NCI-H2227 (cell line): ENCODE measurements around the gene OXSR1.
"Not testable (repeated sequence)": the region's sequence is repeated elsewhere in the genome, so short reads cannot be mapped to it uniquely, and the experiment has no call there.

Experiments
- DNase-seq: peaks from one replicate; lab custom pipeline; 2025; ENCODE audit not compliant: unreplicated experiment; lab: John Stamatoyannopoulos, UW

Gene OXSR1

GRCh38 chr3:38163841-38164642 is 1.3 kb upstream of the OXSR1 start:
- no peak for DNase-seq

- no peak for DNase-seq
Measured at GRCh38 chr3:38164643-38164951, 740 bp upstream of the OXSR1 start.

GRCh38 chr3:38165722-38166387 is 518 bp downstream of the OXSR1 start:
- DNase-seq, result peak; percentile 61

- DNase-seq, result no peak
Measured at GRCh38 chr3:38167591-38167990, 2.3 kb downstream of the OXSR1 start.

GRCh38 chr3:38168151-38169026 is 3.1 kb downstream of the OXSR1 start:
- no peak for DNase-seq

- no peak for DNase-seq
Measured at GRCh38 chr3:38169027-38169317, 3.6 kb downstream of the OXSR1 start.

- no peak for DNase-seq
Measured at GRCh38 chr3:38170722-38171121, 5.4 kb downstream of the OXSR1 start.

- no peak for DNase-seq
Measured at GRCh38 chr3:38171622-38172021, 6.3 kb downstream of the OXSR1 start.

- DNase-seq, result no peak
Measured at GRCh38 chr3:38173834-38174418, 8.6 kb downstream of the OXSR1 start.

- no peak for DNase-seq
Measured at GRCh38 chr3:38177181-38177580, 11.8 kb downstream of the OXSR1 start.

- DNase-seq, result no peak
Measured at GRCh38 chr3:38186781-38187180, 21.4 kb downstream of the OXSR1 start.

GRCh38 chr3:38190481-38190881 is 25.1 kb downstream of the OXSR1 start:
- DNase-seq, result no peak

- not testable (repeated sequence) for DNase-seq
Measured at GRCh38 chr3:38202931-38203330, 37.6 kb downstream of the OXSR1 start.

- no peak for DNase-seq
Measured at GRCh38 chr3:38203690-38204089, 38.4 kb downstream of the OXSR1 start.

- DNase-seq, result no peak
Measured at GRCh38 chr3:38204599-38205471, 39.5 kb downstream of the OXSR1 start.

- no peak for DNase-seq
Measured at GRCh38 chr3:38205472-38205805, 40.1 kb downstream of the OXSR1 start.

- DNase-seq, result no peak
Measured at GRCh38 chr3:38207254-38208003, 42.1 kb downstream of the OXSR1 start.

GRCh38 chr3:38210141-38210757 is 44.9 kb downstream of the OXSR1 start:
- no peak for DNase-seq

- no peak for DNase-seq
Measured at GRCh38 chr3:38212141-38212540, 46.8 kb downstream of the OXSR1 start.

GRCh38 chr3:38214560-38214959 is 49.2 kb downstream of the OXSR1 start:
- DNase-seq, result no peak
